T-cell (primary cell): ENCODE results near the gene NDST4. TPM values are rescaled to one million over a fixed set of nuclear protein-coding genes. Genes with fewer than 3 reads are reported as not detected.

ENCODE experiments used
- ATAC-seq, 4 experiments: fragments of 200-7000 bp in 3 of 4; fragments of 150-1000 bp in 1 of 4; cut with Tn5 transposase; replicated peaks in 1 of 4; 1 replicate in 3 of 4; 2 replicates in 1 of 4; pipeline ENCODE4 v1.10.0; 2021; ENCODE audit warnings: moderate library complexity in 3 of 4, mild to moderate bottlenecking in 2 of 4, moderate number of reproducible peaks in 1 of 4
- CTCF ChIA-PET, 2 donors: fragments of 300-600 bp; sonication (Branson Sonifier 250); formaldehyde crosslinking; loops; one replicate each; lab custom pipeline; 2022; ENCODE audit warnings: antibody characterized with exemption in 2 of 2; lab: Charles Lee
- POLR2A ChIA-PET, 2 donors: fragments of 300-600 bp; sonication (Branson Sonifier 250); formaldehyde crosslinking; loops; one replicate each; lab custom pipeline; 2022; ENCODE audit warnings: antibody characterized with exemption in 2 of 2; lab: Charles Lee
- DNase-seq, 35 experiments: peaks; one replicate each; pipeline versions ENCODE4 v3.0.0 to v3.0.0-alpha.2; 2013 to 2023
- H3K27ac ChIP-seq: one replicate; pipeline ENCODE4 v1.5.1; 2013; ENCODE audit warnings: low read length
- H3K27me3 ChIP-seq, 2 experiments: replicated peaks in 1 of 2; 1 replicate in 1 of 2; 2 replicates in 1 of 2; pipeline versions ENCODE4 v1.6.1 to v1.7.0; 2013; ENCODE audit warnings: low read length in 1 of 2, mixed read lengths in 1 of 2; ENCODE audit not compliant: control insufficient read depth in 2 of 2, insufficient read depth in 2 of 2; ENCODE audit errors: extremely low read depth in 1 of 2
- H3K36me3 ChIP-seq, 2 donors: 1 replicate in 1 of 2; 2 replicates in 1 of 2; pipeline versions ENCODE4 v1.6.1 to v1.7.0; 2013; ENCODE audit warnings: low read length in 1 of 2; ENCODE audit not compliant: control insufficient read depth in 2 of 2, insufficient read depth in 1 of 2; ENCODE audit errors: extremely low read depth in 1 of 2
- H3K4me1 ChIP-seq, 2 experiments: 1 replicate in 1 of 2; 2 replicates in 1 of 2; pipeline versions ENCODE4 v1.6.1 to v1.7.0; 2013; ENCODE audit warnings: low read length in 2 of 2, mixed read lengths in 1 of 2; ENCODE audit not compliant: insufficient read depth in 2 of 2, control insufficient read depth in 1 of 2; ENCODE audit errors: extremely low read depth in 1 of 2
- H3K4me3 ChIP-seq, 2 donors: 1 replicate in 1 of 2; 2 replicates in 1 of 2; pipeline versions ENCODE4 v1.5.1 to v1.7.0; 2013; ENCODE audit warnings: mild to moderate bottlenecking in 2 of 2, low read length in 1 of 2, moderate library complexity in 1 of 2; ENCODE audit not compliant: control insufficient read depth in 1 of 2; ENCODE audit errors: extremely low read depth in 1 of 2
- H3K9me3 ChIP-seq: 2 replicates; pipeline ENCODE4 v1.7.0; 2013
- H3K27ac Mint-ChIP-seq, 2 donors: one replicate each; pipeline ENCODE4 v1.8.0; 2020 to 2021; ENCODE audit warnings: mild to moderate bottlenecking in 2 of 2, mixed read lengths in 2 of 2
- H3K27me3 Mint-ChIP-seq, 2 donors: one replicate each; pipeline ENCODE4 v1.8.0; 2021 to 2022; ENCODE audit warnings: mixed read lengths in 2 of 2
- H3K36me3 Mint-ChIP-seq: one replicate; pipeline ENCODE4 v1.8.0; 2021; ENCODE audit warnings: mixed read lengths
- H3K4me1 Mint-ChIP-seq, 3 donors: one replicate each; pipeline ENCODE4 v1.8.0; 2020 to 2022; ENCODE audit warnings: mixed read lengths in 3 of 3, mild to moderate bottlenecking in 1 of 3
- H3K4me3 Mint-ChIP-seq, 3 donors: one replicate each; pipeline ENCODE4 v1.8.0; 2020 to 2022; ENCODE audit warnings: mild to moderate bottlenecking in 3 of 3, mixed read lengths in 3 of 3, moderate library complexity in 3 of 3
- H3K9me3 Mint-ChIP-seq, 3 donors: one replicate each; pipeline ENCODE4 v1.8.0; 2020 to 2022; ENCODE audit warnings: mixed read lengths in 3 of 3
- WGBS: methylation state at CpG from one replicate; pipeline ENCODE4 v1.1.5; 2013; ENCODE audit warnings: missing lambda C conversion rate; ENCODE audit not compliant: insufficient coverage; 5-methylcytosine and 5-hydroxymethylcytosine counted together
- total RNA-seq, 35 experiments: library from RNA in 6 of 35; stranded (reverse) in 6 of 35; fragments of 120-200 nt in 1 of 35; gene quantifications; one replicate each; pipeline versions ENCODE4 v1.2.1 to v1.2.4 and lab custom pipeline; 2013 to 2026

Gene NDST4
- total RNA-seq, 5 donors from 2014 or later (not counting 1 experiment from before 2014, with no cell fraction given), result not detected

- ATAC-seq (no peak), DNase-seq (no peak)
- Histone ChIP-seq H3K27ac (no peak overlapping the region), H3K36me3 (no peaks in the 10 kb centered on the region), H3K27me3 (no peaks in the 10 kb centered on the region), H3K4me1 (no peaks in the 10 kb centered on the region), H3K4me3 (no peak overlapping the region), H3K9me3 (no peaks in the 10 kb centered on the region)
- peaks cover 3 to 7% of the 10 kb centered on the region in 2 donors for H3K27me3 Mint-ChIP-seq
- peaks cover 0 to 3% (median 0%) of the 10 kb centered on the region in 3 donors for H3K9me3 Mint-ChIP-seq
- H3K27ac Mint-ChIP-seq, result no peak overlapping the region
- CTCF ChIA-PET, result no interaction called here
- POLR2A ChIA-PET, result no interaction called here
- no peaks in the 10 kb centered on the region for H3K4me1 Mint-ChIP-seq
- no CpG with 5 or more reads among the region's 6 CpGs for WGBS
- no peaks in the 10 kb centered on the region for H3K36me3 Mint-ChIP-seq
- no peak overlapping the region for H3K4me3 Mint-ChIP-seq
These were observed 330.8 kb downstream of the NDST4 start for GRCh38 chr4:114782415-114783214.

- CTCF ChIA-PET, result no interaction called here
These were observed 333.2 kb downstream of the NDST4 start for GRCh38 chr4:114780205-114780604.

More at GRCh38 chr4:114780205-114780604, 333.2 kb downstream of the NDST4 start:
- Histone ChIP-seq H3K27me3 (no peaks in the 10 kb centered on the region), H3K36me3 (no peaks in the 10 kb centered on the region), H3K9me3 (no peaks in the 10 kb centered on the region), H3K4me1 (no peaks in the 10 kb centered on the region), H3K4me3 (no peak overlapping the region), H3K27ac (no peak overlapping the region)
- no peak overlapping the region for H3K4me3 Mint-ChIP-seq
- no peak for DNase-seq
- H3K4me1 Mint-ChIP-seq, result no peaks in the 10 kb centered on the region
- peaks cover 3 to 7% of the 10 kb centered on the region in 2 donors for H3K27me3 Mint-ChIP-seq
- H3K9me3 Mint-ChIP-seq, result peaks cover 0 to 3% (median 0%) of the 10 kb centered on the region in 3 donors
- WGBS, result no CpG with 5 or more reads among the region's 1 CpG
- POLR2A ChIA-PET, result no interaction called here
- no peak overlapping the region for H3K27ac Mint-ChIP-seq
- ATAC-seq, result no peak
- no peaks in the 10 kb centered on the region for H3K36me3 Mint-ChIP-seq
